WTC11 (cell line): ENCODE measurements around the gene L3MBTL1. TPM values are rescaled to one million over a fixed set of nuclear protein-coding genes. Genes with fewer than 3 reads are reported as not detected.

Source experiments
- ATAC-seq: fragments of 200-7000 bp; cut with Tn5 transposase; 2 replicates; pipeline ENCODE4 v1.10.0; 2021; ENCODE audit warnings: mild to moderate bottlenecking, moderate library complexity
- CTCF ChIA-PET: fragments of 300-600 bp; sonication (Branson Sonifier 250); formaldehyde crosslinking; loops from one replicate; lab custom pipeline; 2021; ENCODE audit warnings: antibody characterized with exemption; lab: Charles Lee
- POLR2A ChIA-PET: fragments of 350-600 bp; sonication (Branson Sonifier 250); formaldehyde crosslinking; loops from one replicate; lab custom pipeline; 2021; ENCODE audit warnings: antibody characterized with exemption; lab: Charles Lee
- DNase-seq: peaks from one replicate; pipeline ENCODE4 v3.0.0; 2021; ENCODE audit warnings: low spot score
- H3K27ac Mint-ChIP-seq: 2 replicates; pipeline ENCODE4 v1.8.0; 2021; ENCODE audit warnings: mixed read lengths
- H3K27me3 Mint-ChIP-seq: 2 replicates; pipeline ENCODE4 v1.8.0; 2021; ENCODE audit warnings: low read depth, mild to moderate bottlenecking, moderate library complexity, mixed read lengths
- H3K36me3 Mint-ChIP-seq: 2 replicates; pipeline ENCODE4 v1.8.0; 2021; ENCODE audit warnings: mixed read lengths
- H3K4me1 Mint-ChIP-seq: 2 replicates; pipeline ENCODE4 v1.8.0; 2022; ENCODE audit warnings: mixed read lengths
- H3K4me3 Mint-ChIP-seq: 2 replicates; pipeline ENCODE4 v1.8.0; 2021; ENCODE audit warnings: mild to moderate bottlenecking, moderate library complexity, mixed read lengths
- H3K9me3 Mint-ChIP-seq: 2 replicates; pipeline ENCODE4 v1.8.0; 2021; ENCODE audit warnings: mixed read lengths
- ATF6 ChIP-seq: sonication (generic); formaldehyde crosslinking; IDR thresholded peaks from 2 replicates; pipeline ENCODE4 v1.8.1; 2023; ENCODE audit warnings: mild to moderate bottlenecking, missing genetic modification reagents
- CBFB ChIP-seq: sonication (generic); formaldehyde crosslinking; IDR thresholded peaks from 2 replicates; pipeline ENCODE4 v1.8.1; 2022; ENCODE audit warnings: mild to moderate bottlenecking, low read depth, missing genetic modification reagents
- CREM ChIP-seq: sonication (generic); formaldehyde crosslinking; IDR thresholded peaks from 2 replicates; pipeline ENCODE4 v1.8.1; 2022; ENCODE audit warnings: mild to moderate bottlenecking, missing genetic modification reagents, moderate library complexity
- CTCF ChIP-seq: fragments of 200-600 bp; IDR thresholded peaks from 2 replicates; pipeline ENCODE4 v1.8.0; 2022; ENCODE audit warnings: antibody characterized with exemption
- ELF4 ChIP-seq: sonication (generic); formaldehyde crosslinking; IDR thresholded peaks from 2 replicates; pipeline ENCODE4 v1.8.1; 2022; ENCODE audit warnings: low read depth, mild to moderate bottlenecking, moderate library complexity, missing genetic modification reagents
- ESRRA ChIP-seq: sonication (generic); formaldehyde crosslinking; IDR thresholded peaks from 2 replicates; pipeline ENCODE4 v1.8.1; 2022; ENCODE audit warnings: mild to moderate bottlenecking, missing genetic modification reagents, borderline replicate concordance
- FOXK1 ChIP-seq: sonication (generic); formaldehyde crosslinking; IDR thresholded peaks from 2 replicates; pipeline ENCODE4 v1.8.0; 2022; ENCODE audit warnings: mild to moderate bottlenecking, moderate library complexity, missing genetic modification reagents
- GTF2I ChIP-seq: fragments of 250-450 bp; sonication (Bioruptor Pico); conservative IDR thresholded peaks from 2 replicates; pipeline ENCODE4 v1.4.0; 2021; ENCODE audit warnings: mild to moderate bottlenecking
- MYBL2 ChIP-seq: sonication (generic); formaldehyde crosslinking; IDR thresholded peaks from 2 replicates; pipeline ENCODE4 v1.8.1; 2023; ENCODE audit warnings: mild to moderate bottlenecking, moderate library complexity, missing genetic modification reagents
- NFE2L1 ChIP-seq: sonication (generic); formaldehyde crosslinking; IDR thresholded peaks from 2 replicates; pipeline ENCODE4 v1.8.1; 2023; ENCODE audit warnings: missing genetic modification reagents
- NFYB ChIP-seq: sonication (generic); formaldehyde crosslinking; conservative IDR thresholded peaks from 2 replicates; pipeline ENCODE4 v1.8.0; 2022; ENCODE audit warnings: low read depth, missing genetic modification reagents
- SMAD4 ChIP-seq: sonication (generic); formaldehyde crosslinking; IDR thresholded peaks from 2 replicates; pipeline ENCODE4 v1.8.0; 2022; ENCODE audit warnings: mild to moderate bottlenecking, missing genetic modification reagents
- TCF7 ChIP-seq: sonication (generic); formaldehyde crosslinking; IDR thresholded peaks from 2 replicates; pipeline ENCODE4 v1.8.0; 2022; ENCODE audit warnings: mild to moderate bottlenecking, low read depth, missing genetic modification reagents, moderate library complexity
- ZBTB21 ChIP-seq: sonication (generic); formaldehyde crosslinking; IDR thresholded peaks from 2 replicates; pipeline ENCODE4 v1.8.1; 2023; ENCODE audit warnings: mild to moderate bottlenecking, missing genetic modification reagents, borderline replicate concordance
- ZNF138 ChIP-seq: sonication (generic); formaldehyde crosslinking; conservative IDR thresholded peaks from 2 replicates; pipeline ENCODE4 v1.8.1; 2022; ENCODE audit warnings: mild to moderate bottlenecking, moderate library complexity, missing genetic modification reagents
- ZNF219 ChIP-seq: sonication (generic); formaldehyde crosslinking; IDR thresholded peaks from 2 replicates; pipeline ENCODE4 v1.8.0; 2023; ENCODE audit warnings: missing genetic modification reagents, mild to moderate bottlenecking, borderline replicate concordance
- ZNF232 ChIP-seq: sonication (generic); formaldehyde crosslinking; IDR thresholded peaks from 2 replicates; pipeline ENCODE4 v1.8.0; 2022; ENCODE audit warnings: mild to moderate bottlenecking, missing genetic modification reagents
- ZNF317 ChIP-seq: sonication (generic); formaldehyde crosslinking; IDR thresholded peaks from 2 replicates; pipeline ENCODE4 v1.8.1; 2023; ENCODE audit warnings: low read depth, mild to moderate bottlenecking, moderate library complexity, missing genetic modification reagents, borderline replicate concordance
- ZNF396 ChIP-seq: fragments of 250-450 bp; sonication (Bioruptor Pico); IDR thresholded peaks from 2 replicates; pipeline ENCODE4 v1.8.0; 2021; ENCODE audit warnings: mild to moderate bottlenecking, moderate library complexity, borderline replicate concordance
- ZNF416 ChIP-seq: fragments of 250-450 bp; sonication (Bioruptor Pico); IDR thresholded peaks from 2 replicates; pipeline ENCODE4 v1.9.0; 2021; ENCODE audit warnings: mild to moderate bottlenecking, inconsistent platforms
- ZNF423 ChIP-seq: fragments of 250-450 bp; sonication (Bioruptor Pico); IDR thresholded peaks from 2 replicates; pipeline ENCODE4 v2.1.2; 2022; ENCODE audit warnings: mild to moderate bottlenecking, moderate library complexity
- total RNA-seq: library from RNA; stranded (reverse); gene quantifications from 3 replicates; pipeline ENCODE4 v1.2.3, GENCODE V29; 2021
- TF ChIP-seq, protein P1 (sequence below): sonication (generic); formaldehyde crosslinking; conservative IDR thresholded peaks from 2 replicates; pipeline ENCODE4 v1.8.1; 2023; ENCODE audit warnings: mild to moderate bottlenecking, low read depth, missing genetic modification reagents, moderate library complexity
- TF ChIP-seq, protein P2 (sequence below): sonication (generic); formaldehyde crosslinking; IDR thresholded peaks from 2 replicates; pipeline ENCODE4 v1.8.1; 2022; ENCODE audit warnings: low read depth, mild to moderate bottlenecking, moderate library complexity, missing genetic modification reagents, borderline replicate concordance

The L3MBTL1 gene
- total RNA-seq, 1 experiment from 2014 or later, result 28.3 TPM

GRCh38 chr20:43515628-43516027 lies 8.1 kb downstream of the L3MBTL1 start:
- TF ChIP-seq GTF2I (no peak), CTCF (no peak), ZNF138 (CRISPR knock-in tag) (no peak), NFYB (CRISPR knock-in tag) (no peak), SMAD4 (CRISPR knock-in tag) (no peak), TCF7 (CRISPR knock-in tag) (no peak), ZNF317 (CRISPR knock-in tag) (no peak), ZNF416 (CRISPR knock-in tag) (no peak), FOXK1 (CRISPR knock-in tag) (no peak), ZNF423 (no peak), ELF4 (CRISPR knock-in tag) (no peak), CBFB (CRISPR knock-in tag) (no peak), ZNF219 (no peak), ZNF396 (CRISPR knock-in tag) (no peak), ATF6 (CRISPR knock-in tag) (no peak), CREM (no peak)
- TF ChIP-seq, protein P1, sequence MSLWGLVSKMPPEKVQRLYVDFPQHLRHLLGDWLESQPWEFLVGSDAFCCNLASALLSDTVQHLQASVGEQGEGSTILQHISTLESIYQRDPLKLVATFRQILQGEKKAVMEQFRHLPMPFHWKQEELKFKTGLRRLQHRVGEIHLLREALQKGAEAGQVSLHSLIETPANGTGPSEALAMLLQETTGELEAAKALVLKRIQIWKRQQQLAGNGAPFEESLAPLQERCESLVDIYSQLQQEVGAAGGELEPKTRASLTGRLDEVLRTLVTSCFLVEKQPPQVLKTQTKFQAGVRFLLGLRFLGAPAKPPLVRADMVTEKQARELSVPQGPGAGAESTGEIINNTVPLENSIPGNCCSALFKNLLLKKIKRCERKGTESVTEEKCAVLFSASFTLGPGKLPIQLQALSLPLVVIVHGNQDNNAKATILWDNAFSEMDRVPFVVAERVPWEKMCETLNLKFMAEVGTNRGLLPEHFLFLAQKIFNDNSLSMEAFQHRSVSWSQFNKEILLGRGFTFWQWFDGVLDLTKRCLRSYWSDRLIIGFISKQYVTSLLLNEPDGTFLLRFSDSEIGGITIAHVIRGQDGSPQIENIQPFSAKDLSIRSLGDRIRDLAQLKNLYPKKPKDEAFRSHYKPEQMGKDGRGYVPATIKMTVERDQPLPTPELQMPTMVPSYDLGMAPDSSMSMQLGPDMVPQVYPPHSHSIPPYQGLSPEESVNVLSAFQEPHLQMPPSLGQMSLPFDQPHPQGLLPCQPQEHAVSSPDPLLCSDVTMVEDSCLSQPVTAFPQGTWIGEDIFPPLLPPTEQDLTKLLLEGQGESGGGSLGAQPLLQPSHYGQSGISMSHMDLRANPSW, result no peak
- TF ChIP-seq, all 79 proteins: peak for 0
- Mint-ChIP-seq H3K27me3 (no peaks in the 10 kb centered on the region), H3K9me3 (peaks cover 10% of the 10 kb centered on the region), H3K36me3 (peaks cover 29% of the 10 kb centered on the region), H3K27ac (no peak overlapping the region), H3K4me3 (peak overlapping the region; percentile 87), H3K4me1 (peaks cover 5% of the 10 kb centered on the region)
- no peak for DNase-seq
- no peak for ATAC-seq
- ChIA-PET POLR2A (no interaction called here), CTCF (interaction anchor here (2.1 kb wide), 1 partner anchor 22 kb away, joined by 15 read pairs; no protein-coding TSS in a partner anchor)

GRCh38 chr20:43516251-43516824 lies 8.8 kb downstream of the L3MBTL1 start:
- Mint-ChIP-seq H3K4me3 (no peak overlapping the region), H3K4me1 (peaks cover 5% of the 10 kb centered on the region), H3K27ac (no peak overlapping the region), H3K36me3 (peaks cover 29% of the 10 kb centered on the region), H3K9me3 (peaks cover 10% of the 10 kb centered on the region), H3K27me3 (no peaks in the 10 kb centered on the region)
- POLR2A ChIA-PET, result interaction anchor here (0.7 kb wide), 1 partner anchor 30 kb away, joined by 3 read pairs; no protein-coding TSS in a partner anchor
- CTCF ChIA-PET, result interaction anchor here (1.4 kb wide), 1 partner anchor 8 kb away, joined by 5 read pairs; no protein-coding TSS in a partner anchor
- TF ChIP-seq NFE2L1 (CRISPR knock-in tag) (no peak), ZNF232 (no peak), MYBL2 (CRISPR knock-in tag) (no peak), ZNF396 (CRISPR knock-in tag) (no peak), ZNF138 (CRISPR knock-in tag) (no peak), ESRRA (CRISPR knock-in tag) (no peak), ZBTB21 (no peak), ZNF219 (no peak)
- TF ChIP-seq, protein P2, sequence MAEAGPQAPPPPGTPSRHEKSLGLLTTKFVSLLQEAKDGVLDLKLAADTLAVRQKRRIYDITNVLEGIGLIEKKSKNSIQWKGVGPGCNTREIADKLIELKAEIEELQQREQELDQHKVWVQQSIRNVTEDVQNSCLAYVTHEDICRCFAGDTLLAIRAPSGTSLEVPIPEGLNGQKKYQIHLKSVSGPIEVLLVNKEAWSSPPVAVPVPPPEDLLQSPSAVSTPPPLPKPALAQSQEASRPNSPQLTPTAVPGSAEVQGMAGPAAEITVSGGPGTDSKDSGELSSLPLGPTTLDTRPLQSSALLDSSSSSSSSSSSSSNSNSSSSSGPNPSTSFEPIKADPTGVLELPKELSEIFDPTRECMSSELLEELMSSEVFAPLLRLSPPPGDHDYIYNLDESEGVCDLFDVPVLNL, result no peak
- DNase-seq, result no peak
- ATAC-seq, result no peak
